ENCODE data around the gene PLCD3. TPM values are rescaled to one million over a fixed set of nuclear protein-coding genes. Genes with fewer than 3 reads are reported as not detected.

The PLCD3 gene, protein sequence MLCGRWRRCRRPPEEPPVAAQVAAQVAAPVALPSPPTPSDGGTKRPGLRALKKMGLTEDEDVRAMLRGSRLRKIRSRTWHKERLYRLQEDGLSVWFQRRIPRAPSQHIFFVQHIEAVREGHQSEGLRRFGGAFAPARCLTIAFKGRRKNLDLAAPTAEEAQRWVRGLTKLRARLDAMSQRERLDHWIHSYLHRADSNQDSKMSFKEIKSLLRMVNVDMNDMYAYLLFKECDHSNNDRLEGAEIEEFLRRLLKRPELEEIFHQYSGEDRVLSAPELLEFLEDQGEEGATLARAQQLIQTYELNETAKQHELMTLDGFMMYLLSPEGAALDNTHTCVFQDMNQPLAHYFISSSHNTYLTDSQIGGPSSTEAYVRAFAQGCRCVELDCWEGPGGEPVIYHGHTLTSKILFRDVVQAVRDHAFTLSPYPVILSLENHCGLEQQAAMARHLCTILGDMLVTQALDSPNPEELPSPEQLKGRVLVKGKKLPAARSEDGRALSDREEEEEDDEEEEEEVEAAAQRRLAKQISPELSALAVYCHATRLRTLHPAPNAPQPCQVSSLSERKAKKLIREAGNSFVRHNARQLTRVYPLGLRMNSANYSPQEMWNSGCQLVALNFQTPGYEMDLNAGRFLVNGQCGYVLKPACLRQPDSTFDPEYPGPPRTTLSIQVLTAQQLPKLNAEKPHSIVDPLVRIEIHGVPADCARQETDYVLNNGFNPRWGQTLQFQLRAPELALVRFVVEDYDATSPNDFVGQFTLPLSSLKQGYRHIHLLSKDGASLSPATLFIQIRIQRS
- polyA plus RNA-seq (ENCODE audit: insufficient read length): 20.5 TPM
- long read RNA-seq, donor 1, full-length matches to known transcripts: 1 of 1 reads
- long read RNA-seq, donor 1, partial matches to known transcripts: 0 of 1 reads
- long read RNA-seq, donor 1, other reads (novel, unspliced or antisense): 0 of 1 reads
- long read RNA-seq, donor 2, full-length matches to known transcripts: 1 of 1 reads
- long read RNA-seq, donor 2, partial matches to known transcripts: 0 of 1 reads
- long read RNA-seq, donor 2, other reads (novel, unspliced or antisense): 0 of 1 reads
- long read RNA-seq, donor 3: 0 reads
- long read RNA-seq, donor 4, partial matches to known transcripts: 0 of 1 reads
- long read RNA-seq, donor 4, other reads (novel, unspliced or antisense): 0 of 1 reads
- long read RNA-seq, donor 5, full-length matches to known transcripts: 2 of 2 reads
- long read RNA-seq, donor 5, partial matches to known transcripts: 0 of 2 reads
- long read RNA-seq, donor 5, other reads (novel, unspliced or antisense): 0 of 2 reads
- long read RNA-seq, donor 6, partial matches to known transcripts: 0 of 1 reads
- long read RNA-seq, donor 6, other reads (novel, unspliced or antisense): 0 of 1 reads
- long read RNA-seq, donor 7, partial matches to known transcripts: 0 of 1 reads
- long read RNA-seq, donor 7, other reads (novel, unspliced or antisense): 0 of 1 reads
- long read RNA-seq, donor 8, full-length matches to known transcripts: 1 of 1 reads
- long read RNA-seq, donor 8, partial matches to known transcripts: 0 of 1 reads
- long read RNA-seq, donor 8, other reads (novel, unspliced or antisense): 0 of 1 reads

- DNase-seq: no peak
Measured at GRCh38 chr17:45132320-45132571, at the start of gene PLCD3. PLCD3 (minus strand) TSS chr17:45132515; CDS start chr17:45132410, 105 bp downstream.

GRCh38 chr17:45177563-45177962 is 45.2 kb upstream of the PLCD3 start:
- DNase-seq: no peak

GRCh38 chr17:45175759-45176115 is 43.4 kb upstream of the PLCD3 start:
- no peak for DNase-seq

GRCh38 chr17:45172541-45173286 is 40.4 kb upstream of the PLCD3 start:
- peak; percentile 78 for DNase-seq

GRCh38 chr17:45172232-45172540 is 39.9 kb upstream of the PLCD3 start:
- no peak for DNase-seq

DNA sequence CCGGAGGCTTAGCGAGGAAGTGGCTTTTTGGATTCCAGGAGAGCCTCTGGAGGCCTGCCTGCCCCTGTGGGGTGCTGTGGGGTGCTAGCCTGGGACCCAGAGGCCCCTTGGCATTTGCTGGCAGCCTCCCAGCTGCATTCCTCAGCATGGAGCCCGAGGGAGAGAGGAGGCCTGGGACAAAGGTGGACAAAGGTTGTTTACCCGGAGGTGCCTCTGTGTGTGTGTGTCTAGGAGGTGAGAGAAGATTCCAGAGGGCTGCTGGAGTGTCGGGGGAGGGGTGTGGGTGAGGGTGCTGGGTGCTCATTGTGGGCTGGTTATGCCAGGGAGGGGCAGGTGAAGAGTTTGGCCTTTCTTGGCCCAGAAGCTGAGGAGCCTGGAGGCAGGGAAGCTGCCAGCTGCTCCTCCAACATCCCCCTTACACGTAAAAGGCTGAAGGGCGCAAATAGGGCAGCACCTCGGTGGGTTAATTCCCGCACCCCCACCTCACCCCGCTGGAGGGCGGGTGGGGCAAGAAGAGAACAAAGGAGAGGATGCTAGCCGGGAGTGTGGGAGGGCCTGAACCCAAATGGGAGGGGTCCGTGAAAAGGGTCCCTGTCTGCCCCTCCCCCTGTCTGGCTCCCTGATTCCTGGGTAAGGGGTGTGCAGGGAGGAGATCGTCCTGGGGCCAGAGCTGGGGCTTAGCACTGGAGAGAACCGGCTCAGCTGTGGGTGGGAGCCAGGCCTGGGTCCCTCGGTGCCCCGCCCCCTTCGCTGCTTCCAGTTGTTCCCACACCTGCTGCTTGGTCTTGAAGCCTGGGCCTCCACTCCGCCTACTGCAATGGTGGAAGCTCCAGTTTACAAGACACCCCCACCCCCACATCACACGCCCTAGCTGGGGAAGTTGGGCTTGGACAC is 39.3 kb upstream of the PLCD3 start:
- peak; percentile 75 for DNase-seq

DNA sequence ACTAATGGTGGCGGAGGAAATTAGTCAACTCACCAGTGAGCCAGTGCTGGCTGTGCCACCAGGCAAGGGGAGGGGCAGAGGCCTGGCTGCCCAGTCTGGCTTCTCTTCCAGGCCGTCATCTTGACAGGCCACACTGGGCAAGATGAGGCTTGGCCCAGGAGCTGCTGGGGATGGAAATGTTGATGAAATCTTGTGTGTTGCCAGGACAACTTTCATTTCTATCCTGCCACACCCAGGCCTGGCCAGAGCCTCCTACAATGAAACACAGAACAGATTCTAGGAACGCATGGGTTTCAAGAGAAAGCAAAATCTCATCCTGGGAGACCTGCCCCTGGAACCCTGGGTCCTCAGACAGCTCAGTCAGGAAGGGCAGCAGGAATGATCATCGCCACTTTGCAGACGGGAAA is 38.6 kb upstream of the PLCD3 start:
- no peak for DNase-seq

DNA sequence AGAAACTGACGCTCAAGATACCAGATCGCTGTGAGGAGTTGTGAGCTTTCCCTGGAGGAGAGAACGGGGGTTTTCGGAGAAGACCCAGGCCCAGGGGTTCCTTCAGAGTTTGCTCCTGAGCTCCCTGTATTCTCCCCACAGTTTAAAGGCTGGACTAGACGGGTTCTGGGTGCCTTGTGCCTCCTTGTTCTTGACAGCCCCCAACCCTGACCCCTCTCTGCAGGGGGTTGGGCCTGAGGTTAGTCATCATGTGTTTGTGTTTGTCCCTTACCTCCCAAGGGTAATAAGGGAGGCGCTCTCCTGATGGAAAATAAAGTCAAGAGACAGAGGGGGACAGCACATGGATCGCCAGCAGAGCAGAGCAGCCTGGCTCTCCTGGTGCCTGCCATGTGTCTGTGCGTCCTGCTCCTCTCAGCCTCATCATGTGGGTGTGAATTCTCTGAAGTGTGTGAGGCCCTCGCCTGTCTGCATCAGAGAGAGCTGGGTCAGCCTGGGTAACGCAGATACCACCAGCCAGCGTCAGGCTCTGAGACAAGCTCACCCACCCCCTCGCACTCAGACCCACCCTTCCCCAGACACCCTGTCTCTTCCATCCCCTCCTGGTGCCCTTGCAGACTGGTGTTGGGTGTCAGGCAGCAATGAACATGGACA is 38.1 kb upstream of the PLCD3 start:
- DNase-seq: no peak

DNA sequence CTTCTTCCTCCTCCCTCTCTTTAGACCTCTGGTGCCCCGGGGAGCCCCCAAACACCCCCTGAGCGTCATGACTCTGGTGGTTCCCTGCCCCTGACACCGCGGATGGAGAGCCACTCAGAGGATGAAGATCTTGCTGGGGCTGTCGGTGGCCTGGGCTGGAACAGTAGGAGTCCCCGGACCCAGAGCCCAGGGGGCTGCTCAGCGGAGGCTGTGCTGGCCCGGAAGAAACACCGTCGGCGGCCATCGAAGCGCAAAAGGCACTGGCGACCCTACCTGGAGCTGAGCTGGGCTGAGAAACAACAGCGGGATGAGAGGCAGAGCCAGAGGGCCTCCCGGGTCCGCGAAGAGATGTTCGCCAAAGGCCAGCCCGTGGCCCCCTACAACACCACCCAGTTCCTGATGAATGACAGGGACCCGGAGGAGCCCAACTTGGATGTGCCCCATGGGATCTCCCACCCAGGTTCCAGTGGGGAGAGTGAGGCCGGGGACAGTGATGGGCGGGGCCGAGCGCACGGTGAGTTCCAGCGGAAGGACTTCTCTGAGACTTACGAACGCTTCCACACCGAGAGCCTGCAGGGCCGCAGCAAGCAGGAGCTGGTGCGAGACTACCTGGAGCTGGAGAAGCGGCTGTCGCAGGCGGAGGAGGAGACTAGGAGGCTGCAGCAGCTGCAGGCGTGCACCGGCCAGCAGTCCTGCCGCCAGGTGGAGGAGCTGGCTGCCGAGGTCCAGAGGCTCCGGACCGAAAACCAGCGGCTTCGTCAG is 36.9 kb upstream of the PLCD3 start:
- DNase-seq: no peak

DNA sequence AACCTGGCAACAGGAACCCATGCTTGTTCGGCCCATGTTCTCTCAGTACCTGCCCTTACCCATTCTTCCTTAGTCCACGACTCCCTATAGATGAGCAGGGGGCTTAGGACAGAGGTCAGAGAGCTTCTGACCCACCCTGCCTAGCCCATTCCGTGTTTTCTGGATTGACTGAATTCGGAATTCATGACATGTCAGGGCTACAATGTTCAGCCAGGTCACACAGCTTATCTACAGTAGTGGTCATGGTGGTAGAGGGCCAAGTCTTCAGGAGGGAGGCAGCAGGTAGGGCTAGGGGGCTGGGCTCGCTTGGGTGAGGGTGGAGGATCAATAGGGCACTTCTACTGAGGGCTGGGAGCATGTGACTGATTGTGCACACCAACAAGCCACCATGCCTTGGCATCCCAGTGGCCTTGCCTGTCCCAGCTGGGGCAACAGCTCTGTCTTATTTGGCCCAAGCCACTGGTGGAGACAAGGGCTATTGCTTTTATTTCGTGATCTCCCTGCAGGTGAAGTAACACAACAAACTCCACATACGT is 32.5 kb upstream of the PLCD3 start:
- DNase-seq: no peak

GRCh38 chr17:45162025-45162687 is 29.8 kb upstream of the PLCD3 start:
- DNase-seq: no peak

DNA sequence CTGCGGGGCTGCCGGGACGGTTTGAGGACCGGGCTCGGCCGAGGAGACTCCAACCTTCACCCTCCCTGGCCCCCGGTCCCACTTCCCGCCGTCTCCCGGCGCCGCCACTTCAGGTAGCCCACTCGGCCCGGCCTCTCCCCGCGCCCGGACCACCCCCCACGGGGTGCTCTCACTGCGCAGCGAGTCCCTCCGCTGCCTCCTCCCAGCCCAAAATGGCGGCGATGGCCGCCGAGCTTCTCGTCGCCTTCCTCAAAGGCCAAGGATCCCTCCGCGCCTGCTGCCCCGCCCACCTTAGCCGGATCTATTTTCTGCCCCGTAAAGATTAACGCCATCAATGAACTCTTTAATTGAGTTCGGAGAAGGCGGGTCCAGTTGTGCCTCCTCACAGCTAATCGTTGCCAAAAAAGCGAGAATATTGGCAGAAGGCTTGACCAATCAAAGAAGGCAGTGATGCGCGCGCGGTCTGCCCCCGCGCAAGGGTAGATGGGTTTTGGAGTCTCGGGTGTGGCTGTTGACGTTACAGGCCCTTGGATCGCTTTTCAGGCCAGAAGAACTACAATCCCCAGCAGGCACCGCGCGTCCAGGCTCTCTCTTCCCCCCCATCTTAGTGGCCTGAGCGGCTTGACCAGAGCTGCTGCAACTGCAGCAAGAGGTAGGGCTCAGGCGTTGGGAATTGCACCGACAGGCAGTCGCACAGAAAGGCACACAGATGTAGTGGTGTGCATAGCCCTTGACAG is 29.1 kb upstream of the PLCD3 start, which contains the start of gene HEXIM2:
TSS of gene HEXIM2 (plus strand) at position 588 of the 737 bp plus-strand sequence. CDS start 919 bp downstream, outside the sequence.
- DNase-seq: peak; percentile 100

- DNase-seq: peak; percentile 86
Measured at GRCh38 chr17:45160447-45161287, 28.4 kb upstream of the PLCD3 start.

- DNase-seq: no peak
Measured at GRCh38 chr17:45156242-45156641, 23.9 kb upstream of the PLCD3 start.

DNA sequence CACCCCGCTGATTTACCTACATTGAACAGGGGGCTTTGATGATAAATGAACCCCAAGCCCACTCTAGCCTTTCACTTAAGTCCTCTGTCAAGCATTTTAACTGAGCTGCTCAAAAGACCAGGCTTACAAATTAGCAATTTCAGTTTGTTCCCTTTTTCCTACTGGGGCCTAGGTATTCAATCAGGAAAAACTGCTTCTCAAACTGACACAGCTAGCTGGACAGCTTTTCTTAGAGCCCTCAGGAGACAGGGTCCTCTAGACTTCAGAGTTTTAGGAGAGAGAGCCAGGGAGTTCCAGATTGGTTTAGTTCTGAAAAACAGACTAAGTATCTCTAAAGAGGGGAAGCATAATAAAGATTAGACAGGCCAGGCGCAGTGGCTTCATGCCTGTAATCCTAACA is 23.2 kb upstream of the PLCD3 start:
- DNase-seq: no peak

DNA sequence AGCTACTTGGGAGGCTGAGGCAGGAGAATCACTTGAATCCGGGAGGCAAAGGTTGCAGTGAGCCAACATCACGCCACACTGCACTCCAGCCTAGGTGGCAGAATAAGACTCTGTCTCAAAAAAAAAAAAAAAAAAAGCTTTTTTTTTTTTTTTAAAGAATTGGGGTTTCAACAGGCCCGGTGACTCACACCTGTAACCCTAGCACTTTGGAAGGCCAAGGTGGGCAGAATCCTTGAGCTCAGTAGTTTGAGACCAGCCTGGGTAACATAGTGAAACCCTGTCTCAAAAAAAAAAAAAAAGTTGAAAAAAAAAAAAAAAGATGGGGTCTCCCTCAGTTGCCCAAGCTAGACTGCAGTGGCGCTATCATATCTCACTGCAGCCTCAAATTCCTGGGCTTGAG is 22.7 kb upstream of the PLCD3 start:
- DNase-seq: no peak
